GM12878 (cell line): ENCODE results near the gene ETV1. TPM values are rescaled to one million over a fixed set of nuclear protein-coding genes. Genes with fewer than 3 reads are reported as not detected.

Experiments used
- ATAC-seq: fragments of 200-7000 bp; cut with Tn5 transposase; 3 replicates; pipeline ENCODE4 v1.9.1; 2020; ENCODE audit warnings: mild to moderate bottlenecking, moderate library complexity
- BruUV-seq: library from RNA; stranded (reverse); fragments of 400-500 nt; replicated peaks from 2 replicates; lab custom pipeline; 2021; lab: Mats Ljungman, UMichigan
- CTCF ChIA-PET: fragments of 300-600 bp; sonication (Branson Sonifier 250); formaldehyde crosslinking; extraction: SDS; loops from one replicate; lab custom pipeline; 2021; ENCODE audit warnings: inconsistent platforms; lab: Yijun Ruan, JAX
- POLR2A ChIA-PET: fragments of 350-600 bp; formaldehyde crosslinking; extraction: SDS; loops from one replicate; lab custom pipeline; 2021; ENCODE audit warnings: inconsistent platforms; lab: Charles Lee
- RAD21 ChIA-PET: fragments of 300-600 bp; sonication (Branson Sonifier 250); formaldehyde crosslinking; loops from one replicate; lab custom pipeline; 2023; ENCODE audit warnings: antibody characterized with exemption; ENCODE audit not compliant: unreplicated experiment; lab: Charles Lee
- SMC1A ChIA-PET: fragments of 300-600 bp; sonication (Branson Sonifier 250); formaldehyde crosslinking; loops from one replicate; lab custom pipeline; 2023; ENCODE audit not compliant: unreplicated experiment, uncharacterized antibody; lab: Charles Lee
- DNase-seq: peaks from one replicate; pipeline ENCODE4 v3.0.0-alpha.2; 2011; ENCODE audit warnings: low read depth, low spot score
- FAIRE-seq: peaks from 3 replicates; lab custom pipeline; 2011; peaks lifted over from hg19 to GRCh38; lab: Jason Lieb, UNC
- H2AFZ ChIP-seq: 2 replicates; pipeline ENCODE4 v1.6.0; 2011; ENCODE audit warnings: low read depth, low read length, control low read depth; ENCODE audit not compliant: control insufficient read depth
- H3K27ac ChIP-seq: 2 replicates; pipeline ENCODE4 v1.5.1; 2011; ENCODE audit warnings: control low read depth; ENCODE audit not compliant: control insufficient read depth, insufficient read depth
- H3K27me3 ChIP-seq, 2 experiments: replicated peaks in 1 of 2; 2 replicates each; pipeline versions ENCODE4 v1.6.0 to v1.6.1; 2011; ENCODE audit warnings: low read length in 1 of 2; ENCODE audit not compliant: control insufficient read depth in 2 of 2, insufficient read depth in 2 of 2
- H3K36me3 ChIP-seq, 2 experiments: 2 replicates each; pipeline ENCODE4 v1.5.1; 2011; ENCODE audit warnings: low read length in 1 of 2; ENCODE audit not compliant: control insufficient read depth in 2 of 2, insufficient read depth in 2 of 2
- H3K4me1 ChIP-seq: 2 replicates; pipeline ENCODE4 v1.6.1; 2011; ENCODE audit warnings: mild to moderate bottlenecking, low read length, moderate library complexity, mixed read lengths; ENCODE audit not compliant: control insufficient read depth, insufficient read depth
- H3K4me2 ChIP-seq: 2 replicates; pipeline ENCODE4 v1.6.0; 2011; ENCODE audit warnings: control low read depth; ENCODE audit not compliant: control insufficient read depth, insufficient read depth
- H3K4me3 ChIP-seq: fragments of 200-600 bp; sonication (generic); 2 replicates; pipeline ENCODE4 v1.5.1; 2016
- H3K79me2 ChIP-seq: 2 replicates; pipeline ENCODE4 v1.6.0; 2011; ENCODE audit warnings: low read length; ENCODE audit not compliant: control insufficient read depth, insufficient read depth
- H3K9ac ChIP-seq: 2 replicates; pipeline ENCODE4 v1.8.0; 2011; ENCODE audit warnings: low read length, control low read depth, mixed read lengths; ENCODE audit not compliant: control insufficient read depth, insufficient read depth
- H3K9me3 ChIP-seq: replicated peaks from 3 replicates; pipeline ENCODE4 v1.5.1; 2011; ENCODE audit warnings: mild to moderate bottlenecking, low read length; ENCODE audit not compliant: control insufficient read depth, insufficient read depth
- H4K20me1 ChIP-seq: 2 replicates; pipeline ENCODE4 v1.6.0; 2011; ENCODE audit not compliant: control insufficient read depth, insufficient read depth
- EP300 ChIP-seq, 2 experiments: fragments of 150-350 bp in 1 of 2; IDR thresholded peaks; 2 replicates each; pipeline ENCODE4 v1.6.1; 2011 to 2012; ENCODE audit warnings: low read depth in 2 of 2, low read length in 2 of 2, borderline replicate concordance in 1 of 2, improper control_type of control experiment in 1 of 2, inconsistent platforms in 1 of 2; ENCODE audit not compliant: control insufficient read depth in 1 of 2
- ESRRA ChIP-seq: IDR thresholded peaks from 2 replicates; pipeline ENCODE4 v1.6.1; 2012; ENCODE audit warnings: mild to moderate bottlenecking, low read length, improper control_type of control experiment
- FOXK2 ChIP-seq: fragments of 450-650 bp; IDR thresholded peaks from 2 replicates; pipeline ENCODE4 v1.6.1; 2017; ENCODE audit warnings: mild to moderate bottlenecking, moderate library complexity
- HDAC6 ChIP-seq: fragments of 200-600 bp; sonication (generic); IDR thresholded peaks from one replicate; pipeline ENCODE4 v1.8.0; 2017; ENCODE audit warnings: antibody characterized with exemption; ENCODE audit not compliant: unreplicated experiment
- KAT2A ChIP-seq: conservative IDR thresholded peaks from 2 replicates; pipeline ENCODE4 v1.6.1; 2011; ENCODE audit warnings: low read depth, low read length; ENCODE audit not compliant: control insufficient read depth
- NR2F1 ChIP-seq: fragments of 450-650 bp; conservative IDR thresholded peaks from 2 replicates; pipeline ENCODE4 v1.6.1; 2017; ENCODE audit warnings: mild to moderate bottlenecking
- PAX8 ChIP-seq: fragments of 450-650 bp; IDR thresholded peaks from 2 replicates; pipeline ENCODE4 v1.6.1; 2017; ENCODE audit warnings: mild to moderate bottlenecking, moderate library complexity
- PML ChIP-seq: IDR thresholded peaks from 2 replicates; pipeline ENCODE4 v1.6.1; 2012; ENCODE audit warnings: low read length, inconsistent platforms
- POLR2AphosphoS5 ChIP-seq: IDR thresholded peaks from 2 replicates; pipeline ENCODE4 v1.6.1; 2011; ENCODE audit warnings: mild to moderate bottlenecking, low read length, inconsistent platforms
- POU2F2 ChIP-seq: IDR thresholded peaks from 3 replicates; pipeline ENCODE4 v1.6.1; 2011; ENCODE audit warnings: low read depth, mild to moderate bottlenecking, low read length, borderline replicate concordance
- RAD51 ChIP-seq: fragments of 450-650 bp; IDR thresholded peaks from 2 replicates; pipeline ENCODE4 v1.6.1; 2016; ENCODE audit warnings: moderate library complexity, mild to moderate bottlenecking, inconsistent platforms
- RELB ChIP-seq: fragments of 450-650 bp; IDR thresholded peaks from 2 replicates; pipeline ENCODE4 v1.6.1; 2017; ENCODE audit warnings: low read depth, mild to moderate bottlenecking, moderate library complexity
- RUNX3 ChIP-seq: IDR thresholded peaks from 2 replicates; pipeline ENCODE4 v1.6.1; 2012; ENCODE audit warnings: low read length, inconsistent platforms
- TAF1 ChIP-seq: IDR thresholded peaks from 2 replicates; pipeline ENCODE4 v1.6.1; 2011; ENCODE audit warnings: mild to moderate bottlenecking, low read depth, low read length, borderline replicate concordance
- TBL1XR1 ChIP-seq: IDR thresholded peaks from 2 replicates; pipeline ENCODE4 v1.6.1; 2012; ENCODE audit warnings: low read depth, low read length, improper control_type of control experiment
- WRNIP1 ChIP-seq: IDR thresholded peaks from 2 replicates; pipeline ENCODE4 v1.6.1; 2011; ENCODE audit warnings: low read depth, low read length, improper control_type of control experiment, borderline replicate concordance
- ZBED1 ChIP-seq: IDR thresholded peaks from 2 replicates; pipeline ENCODE4 v1.6.1; 2016; ENCODE audit warnings: borderline replicate concordance
- ZNF217 ChIP-seq: fragments of 450-650 bp; IDR thresholded peaks from 2 replicates; pipeline ENCODE4 v1.6.1; 2017; ENCODE audit warnings: antibody characterized with exemption, mild to moderate bottlenecking
- WGBS: methylation state at CpG from one replicate; pipeline ENCODE4 v1.1.6; 2016; ENCODE audit warnings: low lambda C conversion rate; ENCODE audit not compliant: insufficient replicate concordance, insufficient coverage; ENCODE audit errors: missing lambda C conversion rate; 5-methylcytosine and 5-hydroxymethylcytosine counted together
- in situ Hi-C: fragments of 300-500 bp; cut with MboI; formaldehyde crosslinking; loops from 9 replicates; pipeline ENCODE4 v1.14.3; 2018; ENCODE audit warnings: mixed read lengths
- intact Hi-C: fragments of 100-400 bp; cut with micrococcal nuclease; formaldehyde crosslinking; loops from one replicate; pipeline ENCODE4 v1.14.2; 2022; ENCODE audit not compliant: unreplicated experiment
- polyA plus RNA-seq, 11 experiments: library from polyadenylated mRNA; depleted of rRNA in 4 of 11; unstranded in 6 of 11; stranded (reverse) in 5 of 11; fragments of >200 nt; fragmentation: Nextera tagmentation in 4 of 11; fragmentation: Illumina TruSeq in 1 of 11; extraction: Ambion mirVana in 4 of 11; extraction: Trizol in 1 of 11; gene quantifications; 1 replicate in 1 of 11; 2 replicates in 10 of 11; pipeline versions ENCODE4 v1.2.1 to v1.2.3, GENCODE V29; 2011 to 2016; ENCODE audit warnings: inconsistent platforms in 2 of 11, missing spikeins in 2 of 11, low read depth in 1 of 11
- total RNA-seq, 4 experiments: library from RNA; depleted of rRNA in 3 of 4; stranded (reverse); fragments of >200 nt in 3 of 4; fragmentation: Illumina TruSeq in 1 of 4; extraction: Trizol in 1 of 4; gene quantifications; 2 replicates each; pipeline versions ENCODE4 v1.2.1 to v1.2.3, GENCODE V29; 2013 to 2021
- TF ChIP-seq, protein P1 (sequence below): fragments of 450-650 bp; formaldehyde crosslinking; IDR thresholded peaks from 2 replicates; pipeline ENCODE4 v1.4.0; 2020; ENCODE audit warnings: mild to moderate bottlenecking, moderate library complexity

ETV1 gene
- total and polyA plus RNA-seq, 10 of the 15 experiments (the other 5 are each of a cell fraction or from before 2014, with no cell fraction given), result 0.03 to 9.3 (median 0.16) TPM; not detected in 4

GRCh38 chr7:13852281-13852968, 137.0 kb downstream of the ETV1 start:
- Histone ChIP-seq H3K27me3 (no peaks in the 10 kb centered on the region; a peak in 1 of 4 replicates), H3K79me2 (no peaks in the 10 kb centered on the region), H3K4me2 (no peak overlapping the region), H3K27ac (no peak overlapping the region), H2AFZ (no peak overlapping the region), H3K9ac (no peak overlapping the region)
- ChIA-PET CTCF (no interaction called here), RAD21 (no interaction called here), SMC1A (no interaction called here)
- in situ Hi-C loops, result no loop called here
- DNase-seq, result no peak
- 19% methylated on average over 8 of the region's 8 CpGs for WGBS
- intact Hi-C loops, result no loop called here
- BruUV-seq, result no TSS peak
- no peak for ATAC-seq
- TF ChIP-seq TAF1, result no peak
- TF ChIP-seq FOXK2, result no peak
- no peak for TF ChIP-seq ZBED1
- no peak for TF ChIP-seq RUNX3
- no peak for TF ChIP-seq HDAC6
- no peak for TF ChIP-seq POLR2AphosphoS5
- no peak for TF ChIP-seq EP300 (IDR thresholded peaks at IDR 0.05; ENCODE audit: borderline replicate concordance in 1 of 2, control insufficient read depth in 1 of 2, low read depth in 2 of 2, low read length in 2 of 2)
- TF ChIP-seq, protein P1, sequence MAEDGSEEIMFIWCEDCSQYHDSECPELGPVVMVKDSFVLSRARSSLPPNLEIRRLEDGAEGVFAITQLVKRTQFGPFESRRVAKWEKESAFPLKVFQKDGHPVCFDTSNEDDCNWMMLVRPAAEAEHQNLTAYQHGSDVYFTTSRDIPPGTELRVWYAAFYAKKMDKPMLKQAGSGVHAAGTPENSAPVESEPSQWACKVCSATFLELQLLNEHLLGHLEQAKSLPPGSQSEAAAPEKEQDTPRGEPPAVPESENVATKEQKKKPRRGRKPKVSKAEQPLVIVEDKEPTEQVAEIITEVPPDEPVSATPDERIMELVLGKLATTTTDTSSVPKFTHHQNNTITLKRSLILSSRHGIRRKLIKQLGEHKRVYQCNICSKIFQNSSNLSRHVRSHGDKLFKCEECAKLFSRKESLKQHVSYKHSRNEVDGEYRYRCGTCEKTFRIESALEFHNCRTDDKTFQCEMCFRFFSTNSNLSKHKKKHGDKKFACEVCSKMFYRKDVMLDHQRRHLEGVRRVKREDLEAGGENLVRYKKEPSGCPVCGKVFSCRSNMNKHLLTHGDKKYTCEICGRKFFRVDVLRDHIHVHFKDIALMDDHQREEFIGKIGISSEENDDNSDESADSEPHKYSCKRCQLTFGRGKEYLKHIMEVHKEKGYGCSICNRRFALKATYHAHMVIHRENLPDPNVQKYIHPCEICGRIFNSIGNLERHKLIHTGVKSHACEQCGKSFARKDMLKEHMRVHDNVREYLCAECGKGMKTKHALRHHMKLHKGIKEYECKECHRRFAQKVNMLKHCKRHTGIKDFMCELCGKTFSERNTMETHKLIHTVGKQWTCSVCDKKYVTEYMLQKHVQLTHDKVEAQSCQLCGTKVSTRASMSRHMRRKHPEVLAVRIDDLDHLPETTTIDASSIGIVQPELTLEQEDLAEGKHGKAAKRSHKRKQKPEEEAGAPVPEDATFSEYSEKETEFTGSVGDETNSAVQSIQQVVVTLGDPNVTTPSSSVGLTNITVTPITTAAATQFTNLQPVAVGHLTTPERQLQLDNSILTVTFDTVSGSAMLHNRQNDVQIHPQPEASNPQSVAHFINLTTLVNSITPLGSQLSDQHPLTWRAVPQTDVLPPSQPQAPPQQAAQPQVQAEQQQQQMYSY (CRISPR knock-in tag), result no peak
- TF ChIP-seq TBL1XR1, result no peak
- no peak for TF ChIP-seq PAX8
- TF ChIP-seq WRNIP1, result no peak
- no peak for TF ChIP-seq ZNF217
- no peak for TF ChIP-seq NR2F1
- no peak for TF ChIP-seq PML
- TF ChIP-seq RELB, result no peak
- TF ChIP-seq POU2F2, result no peak
- TF ChIP-seq RAD51, result no peak
- TF ChIP-seq ESRRA, result no peak
- TF ChIP-seq KAT2A, result no peak
- TF ChIP-seq, all 136 proteins: peak for 0
- FAIRE-seq, result no peak
- POLR2A ChIA-PET, result no interaction called here
- Histone ChIP-seq H4K20me1 (no peaks in the 10 kb centered on the region), H3K4me3 (no peak overlapping the region), H3K4me1 (no peaks in the 10 kb centered on the region), H3K9me3 (no peaks in the 10 kb centered on the region), H3K36me3 (no peaks in the 10 kb centered on the region)
